Coronary artery (tissue), 2 donors: ENCODE measurements around the gene ANKS1B.

Experiments
- DNase-seq: peaks from one replicate; pipeline ENCODE4 v3.0.0-alpha.2; 2017; ENCODE audit warnings: low spot score
- H3K27ac ChIP-seq, 2 donors: fragments of 200-600 bp; sonication (generic); one replicate each; pipeline ENCODE4 v1.5.1; 2016 to 2019
- H3K4me3 ChIP-seq: fragments of 200-600 bp; sonication (generic); 2 replicates; pipeline ENCODE4 v1.5.1; 2016; ENCODE audit warnings: mild to moderate bottlenecking, moderate library complexity
- TF ChIP-seq, protein P1 (sequence below): fragments of 200-600 bp; sonication (generic); IDR thresholded peaks from one replicate; pipeline ENCODE4 v1.5.1; 2019; ENCODE audit warnings: antibody characterized with exemption

Gene ANKS1B

DNA sequence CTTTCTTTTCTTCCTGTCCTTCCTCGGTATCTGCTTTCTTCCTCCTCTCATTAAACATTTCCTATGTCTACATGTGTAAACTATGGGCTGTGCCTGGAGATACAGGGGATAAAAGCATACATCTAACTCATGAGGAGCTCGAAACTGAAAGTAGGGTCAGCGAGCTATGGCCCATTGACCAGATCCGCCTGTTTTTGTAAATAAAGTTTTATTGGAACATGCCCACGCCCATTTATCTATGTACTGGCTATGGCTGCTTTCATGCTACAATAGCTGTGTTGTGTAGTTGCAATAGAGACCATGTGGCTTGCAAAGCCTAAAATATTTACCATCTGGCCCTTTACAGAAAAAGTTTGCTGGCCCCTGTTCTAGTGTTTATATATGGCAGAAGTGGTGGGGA, 838.0 kb downstream of the ANKS1B start:
- no peak overlapping the region for H3K27ac ChIP-seq
- no peak for DNase-seq
- no peak overlapping the region for H3K4me3 ChIP-seq
- TF ChIP-seq, protein P1, sequence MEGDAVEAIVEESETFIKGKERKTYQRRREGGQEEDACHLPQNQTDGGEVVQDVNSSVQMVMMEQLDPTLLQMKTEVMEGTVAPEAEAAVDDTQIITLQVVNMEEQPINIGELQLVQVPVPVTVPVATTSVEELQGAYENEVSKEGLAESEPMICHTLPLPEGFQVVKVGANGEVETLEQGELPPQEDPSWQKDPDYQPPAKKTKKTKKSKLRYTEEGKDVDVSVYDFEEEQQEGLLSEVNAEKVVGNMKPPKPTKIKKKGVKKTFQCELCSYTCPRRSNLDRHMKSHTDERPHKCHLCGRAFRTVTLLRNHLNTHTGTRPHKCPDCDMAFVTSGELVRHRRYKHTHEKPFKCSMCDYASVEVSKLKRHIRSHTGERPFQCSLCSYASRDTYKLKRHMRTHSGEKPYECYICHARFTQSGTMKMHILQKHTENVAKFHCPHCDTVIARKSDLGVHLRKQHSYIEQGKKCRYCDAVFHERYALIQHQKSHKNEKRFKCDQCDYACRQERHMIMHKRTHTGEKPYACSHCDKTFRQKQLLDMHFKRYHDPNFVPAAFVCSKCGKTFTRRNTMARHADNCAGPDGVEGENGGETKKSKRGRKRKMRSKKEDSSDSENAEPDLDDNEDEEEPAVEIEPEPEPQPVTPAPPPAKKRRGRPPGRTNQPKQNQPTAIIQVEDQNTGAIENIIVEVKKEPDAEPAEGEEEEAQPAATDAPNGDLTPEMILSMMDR, result no peak

DNA sequence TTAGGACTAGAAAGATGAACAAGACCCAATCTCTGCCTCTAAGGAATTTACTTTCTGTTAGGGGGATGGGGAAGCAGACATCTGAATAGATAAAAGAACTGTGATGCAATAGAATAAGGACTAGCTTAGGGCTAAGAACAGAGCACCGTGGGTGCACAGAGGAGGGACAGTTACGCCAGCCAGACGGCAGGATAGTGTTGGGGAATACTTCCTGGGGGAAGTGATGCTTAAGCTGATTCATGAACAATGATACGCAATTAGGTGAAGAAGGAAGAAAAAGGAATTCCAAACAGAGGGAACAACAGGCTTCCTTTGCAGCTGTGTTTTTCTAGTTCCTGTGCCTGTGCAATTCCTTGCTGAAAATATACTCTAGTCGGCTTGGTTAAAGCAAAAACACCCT, 838.6 kb downstream of the ANKS1B start:
- no peak overlapping the region for H3K4me3 ChIP-seq
- no peak for DNase-seq
- TF ChIP-seq, protein P1, result no peak
- H3K27ac ChIP-seq, result no peak overlapping the region

DNA sequence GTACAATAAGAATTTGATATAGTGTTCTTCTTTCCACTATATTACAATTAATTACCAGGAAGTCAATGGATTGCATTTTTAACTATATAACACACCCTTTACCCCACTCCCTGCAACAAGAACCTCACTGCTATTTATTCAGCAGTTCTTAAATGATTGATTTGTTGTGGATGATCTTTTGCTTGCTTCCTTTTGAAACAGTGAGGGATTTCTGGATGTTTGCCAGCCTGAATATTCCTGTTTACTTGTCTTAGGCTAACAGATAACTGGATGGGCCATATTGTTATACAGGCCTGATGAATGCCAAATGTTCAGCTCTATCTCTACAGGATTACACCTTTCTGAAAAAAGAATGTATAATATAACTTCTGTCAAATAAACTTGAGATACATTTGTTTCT, 842.1 kb downstream of the ANKS1B start:
- H3K4me3 ChIP-seq, result no peak overlapping the region
- TF ChIP-seq, protein P1, result no peak
- no peak for DNase-seq
- no peak overlapping the region for H3K27ac ChIP-seq

DNA sequence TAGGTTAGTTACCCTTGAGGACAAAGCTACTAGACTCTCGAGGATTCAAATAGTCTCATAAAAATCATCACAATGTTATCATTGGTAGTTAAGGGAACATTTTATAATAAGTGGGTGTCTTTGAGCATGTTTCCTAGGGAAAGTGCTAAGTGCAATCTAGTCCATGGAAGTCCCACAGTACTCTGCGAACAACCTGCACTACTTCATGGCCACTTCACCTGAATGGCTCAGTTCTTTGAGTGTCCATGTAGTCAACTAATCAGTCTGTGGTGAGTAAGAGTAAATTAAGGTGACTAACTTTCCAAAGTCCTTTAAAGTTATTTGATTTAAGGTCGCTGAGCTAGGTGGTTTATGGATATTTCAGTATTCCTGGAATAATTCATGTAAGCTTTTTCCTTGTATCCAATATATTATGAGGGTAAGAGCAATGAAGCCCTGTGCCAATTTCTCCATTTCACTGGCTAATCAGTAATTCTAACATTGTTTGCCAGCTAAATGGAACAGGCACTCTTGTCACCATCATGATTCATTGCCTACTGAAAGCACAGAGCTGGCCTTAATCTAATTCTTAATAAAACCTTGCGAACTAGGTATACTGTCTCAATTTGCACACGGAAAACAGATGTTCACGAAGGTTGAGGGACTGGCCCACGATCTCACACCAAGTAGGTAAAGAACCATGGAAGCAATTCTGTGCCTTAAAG, 844.6 kb downstream of the ANKS1B start:
- TF ChIP-seq, protein P1, result no peak
- no peak for DNase-seq
- no peak overlapping the region for H3K27ac ChIP-seq
- H3K4me3 ChIP-seq, result no peak overlapping the region

DNA sequence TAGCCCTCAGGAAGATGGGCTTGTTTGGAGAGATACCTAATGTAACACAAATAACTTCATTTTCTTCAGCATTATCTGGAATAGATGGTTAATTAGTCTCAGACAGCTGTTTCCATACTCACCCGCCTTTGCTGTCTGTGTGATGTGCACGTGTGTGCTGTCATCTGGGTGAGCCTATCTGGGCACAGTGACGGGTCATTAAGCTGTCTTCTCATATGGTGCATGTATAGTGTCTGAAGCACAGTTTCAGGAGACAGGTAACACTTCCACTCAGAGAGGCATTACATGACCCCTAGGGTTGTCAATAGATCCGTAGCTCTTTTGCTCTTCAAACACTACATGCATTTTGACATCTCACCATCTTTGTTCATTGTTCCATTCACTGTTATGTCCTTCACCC, 846.3 kb downstream of the ANKS1B start:
- TF ChIP-seq, protein P1, result no peak
- no peak overlapping the region for H3K4me3 ChIP-seq
- DNase-seq, result no peak
- no peak overlapping the region for H3K27ac ChIP-seq

DNA sequence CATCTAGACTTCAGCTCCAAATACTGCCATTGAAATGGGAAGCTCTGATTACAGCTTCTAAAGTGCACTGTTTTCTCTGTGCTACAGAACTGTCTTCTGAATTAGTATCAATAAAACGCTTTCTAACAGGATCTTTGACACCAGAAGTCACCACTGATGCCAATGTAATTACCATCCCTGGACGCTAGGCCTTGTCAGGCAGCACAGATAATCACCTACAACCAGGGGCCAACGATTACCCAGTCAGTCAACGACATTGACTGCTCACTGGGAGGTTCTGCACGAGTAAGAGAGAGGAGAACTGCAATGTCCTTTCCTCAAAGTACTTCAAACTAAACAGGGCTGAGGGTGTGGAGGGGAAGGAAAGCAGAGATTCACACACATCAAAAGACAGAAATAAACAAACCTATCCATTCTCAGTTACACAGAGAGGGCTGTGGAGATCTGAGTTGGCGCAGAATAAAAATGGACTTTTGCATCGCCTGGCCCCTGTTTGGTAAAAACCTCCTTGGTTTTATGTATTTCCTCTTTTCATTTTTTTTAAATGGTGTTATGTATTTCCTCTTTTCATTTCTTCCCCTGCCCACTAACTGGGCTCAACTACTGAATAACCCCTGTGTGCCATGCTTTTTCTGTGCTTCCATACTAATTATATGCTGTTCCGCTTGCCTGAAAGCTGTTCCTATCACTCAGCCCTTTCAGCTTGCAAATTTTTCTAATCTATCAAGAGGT, 847.4 kb downstream of the ANKS1B start:
- H3K27ac ChIP-seq, result peak overlapping the region in 1 of 2 donors; percentile 12
- no peak overlapping the region for H3K4me3 ChIP-seq
- no peak for DNase-seq
- TF ChIP-seq, protein P1, result no peak

DNA sequence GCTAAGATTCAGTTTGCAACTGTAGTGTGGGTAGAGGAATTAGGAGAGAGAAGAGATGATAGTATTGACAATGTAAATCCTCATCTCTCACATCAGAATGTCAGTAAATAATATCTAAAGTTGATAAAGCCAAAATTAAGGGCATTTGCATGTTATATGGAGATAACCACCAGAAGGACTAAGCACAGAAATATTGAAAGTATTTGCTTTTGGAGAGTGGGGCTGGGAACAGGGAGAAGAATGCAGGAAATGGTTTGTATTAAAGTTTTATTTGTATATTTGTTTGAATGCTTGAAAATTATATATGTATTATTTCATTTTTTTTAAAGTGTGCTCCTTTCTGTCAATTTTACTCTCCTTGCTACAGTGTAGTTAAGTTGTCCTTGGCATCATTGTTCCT, 848.2 kb downstream of the ANKS1B start:
- no peak overlapping the region for H3K4me3 ChIP-seq
- DNase-seq, result no peak
- TF ChIP-seq, protein P1, result no peak
- H3K27ac ChIP-seq, result no peak overlapping the region
